Epithelial cell of esophagus (primary cell): Measurements from ENCODE around the gene PRRG4.
A peak's percentile ranks its signal among the peaks of the same experiment; 100 is the strongest.
"Not testable (repeated sequence)": the region's sequence is repeated elsewhere in the genome, so short reads cannot be mapped to it uniquely, and the experiment has no call there.

Experiments used
- DNase-seq: peaks from one replicate; pipeline ENCODE4 v3.0.0; 2010; ENCODE audit warnings: low read depth
- H3K4me3 ChIP-seq: 2 replicates; pipeline ENCODE4 v1.5.1; 2011; ENCODE audit warnings: mild to moderate bottlenecking, low read length, control low read depth
- CTCF ChIP-seq: IDR thresholded peaks from 2 replicates; pipeline ENCODE4 v1.5.1; 2011; ENCODE audit warnings: low read depth, mild to moderate bottlenecking, low read length, control low read depth, inconsistent platforms; ENCODE audit not compliant: insufficient read depth; ENCODE audit errors: missing control alignments

The PRRG4 gene

GRCh38 chr11:32858731-32859130 is 29.0 kb downstream of the PRRG4 start:
- no peak for DNase-seq
- peak; percentile 19 for TF ChIP-seq CTCF
- H3K4me3 ChIP-seq = no peak overlapping the region

GRCh38 chr11:32861850-32862577 is 32.3 kb downstream of the PRRG4 start:
- DNase-seq = no peak
- no peak overlapping the region for H3K4me3 ChIP-seq
- TF ChIP-seq CTCF = no peak

- H3K4me3 ChIP-seq = no peak overlapping the region
- no peak for DNase-seq
- TF ChIP-seq CTCF = no peak
These were observed 34.8 kb downstream of the PRRG4 start for GRCh38 chr11:32864555-32864954.

DNA sequence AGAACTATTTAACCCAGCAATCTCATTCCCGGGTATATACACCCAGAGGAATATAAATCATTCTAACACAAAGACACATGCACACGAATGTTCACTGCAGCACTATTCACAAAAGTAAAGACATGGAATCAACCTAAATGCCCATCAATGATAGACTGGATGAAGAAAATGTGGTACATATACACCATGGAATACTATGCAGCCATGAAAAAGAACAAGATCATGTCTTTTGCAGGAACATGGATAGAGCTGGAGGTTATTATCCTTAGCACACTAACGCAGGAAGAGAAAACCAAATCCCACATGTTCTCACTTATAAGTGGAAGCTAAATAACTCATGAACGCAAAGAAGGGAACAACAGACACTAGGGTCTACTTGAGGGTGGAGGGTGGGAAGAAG is 39.0 kb downstream of the PRRG4 start:
- DNase-seq, H3K4me3 ChIP-seq: not testable (repeated sequence)

DNA sequence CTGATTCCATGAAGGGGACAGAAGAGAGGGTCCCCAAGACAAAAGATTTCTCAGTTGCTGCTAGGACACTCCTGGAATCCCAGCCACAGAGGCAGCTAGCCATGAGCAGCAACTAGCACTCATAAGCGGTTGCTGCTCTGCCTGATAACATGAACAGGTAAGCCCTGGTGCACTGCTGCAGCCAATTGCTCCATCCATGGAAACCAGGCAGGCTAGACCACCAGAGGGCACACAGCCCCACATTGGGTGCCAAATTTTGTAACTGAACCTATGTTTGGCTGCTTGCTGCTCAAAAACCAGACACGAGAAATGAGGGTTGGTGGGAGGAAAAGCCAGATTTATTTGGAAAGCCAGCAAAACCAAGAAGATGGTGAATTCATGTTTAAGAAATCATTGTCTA is 40.9 kb downstream of the PRRG4 start:
- DNase-seq = peak; percentile 7
- TF ChIP-seq CTCF = peak; percentile 20
- H3K4me3 ChIP-seq = no peak overlapping the region

DNA sequence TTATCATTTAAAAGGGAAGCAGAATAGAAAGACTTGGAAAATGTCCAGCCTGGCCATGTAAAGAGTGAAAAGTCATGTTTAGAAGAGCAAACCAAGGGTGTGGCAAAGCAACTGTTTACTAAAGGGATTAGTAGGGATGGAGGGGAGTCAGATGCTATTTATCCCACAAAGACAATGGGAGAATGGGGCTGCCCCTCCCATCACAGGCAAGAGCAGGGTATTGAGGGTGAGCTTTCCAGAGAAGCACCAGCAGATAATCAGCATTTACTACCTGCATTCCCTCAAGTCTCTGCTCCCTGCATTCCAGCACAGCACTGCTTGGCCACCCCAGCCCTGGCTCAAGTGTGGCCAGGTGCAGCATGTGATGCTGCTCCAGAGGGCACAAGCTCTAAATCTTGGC is 44.4 kb downstream of the PRRG4 start:
- TF ChIP-seq CTCF = no peak
- DNase-seq = no peak
- H3K4me3 ChIP-seq = no peak overlapping the region

GRCh38 chr11:32881286-32881685 is 51.6 kb downstream of the PRRG4 start:
- peak; percentile 91 for DNase-seq
- no peak for TF ChIP-seq CTCF
- H3K4me3 ChIP-seq = no peak overlapping the region
